ENCODE measurements around the gene RFX4.

Gene RFX4

GRCh38 chr12:106760184-106760531 is 177.4 kb downstream of the RFX4 start:
- no peaks in the 10 kb centered on the region for H3K36me3 ChIP-seq (ENCODE audit: control insufficient read depth, low read depth, low read length)
- no peaks in the 10 kb centered on the region for H3K27me3 ChIP-seq (ENCODE audit: control insufficient read depth, insufficient read depth, low read length)
- no peak overlapping the region for H3K9ac ChIP-seq (ENCODE audit: low read length)
- peaks cover 31% of the 10 kb centered on the region for H3K4me1 ChIP-seq (ENCODE audit: control insufficient read depth, low read depth, low read length)
- peak overlapping the region; percentile 7 for H3K27ac ChIP-seq (ENCODE audit: low read length)
- no peak overlapping the region for H3K4me3 ChIP-seq (ENCODE audit: low read length)
- no peaks in the 10 kb centered on the region for H3K9me3 ChIP-seq (ENCODE audit: control insufficient read depth, low read depth, low read length)

GRCh38 chr12:106764220-106764619 is 181.4 kb downstream of the RFX4 start:
- Histone ChIP-seq H3K27me3 (ENCODE audit: control insufficient read depth, insufficient read depth, low read length) (no peaks in the 10 kb centered on the region), H3K36me3 (ENCODE audit: control insufficient read depth, low read depth, low read length) (no peaks in the 10 kb centered on the region), H3K9me3 (ENCODE audit: control insufficient read depth, low read depth, low read length) (no peaks in the 10 kb centered on the region), H3K4me1 (ENCODE audit: control insufficient read depth, low read depth, low read length) (peaks cover 62% of the 10 kb centered on the region), H3K4me3 (ENCODE audit: low read length) (no peak overlapping the region), H3K9ac (ENCODE audit: low read length) (no peak overlapping the region), H3K27ac (ENCODE audit: low read length) (no peak overlapping the region)

GRCh38 chr12:106764738-106765137 is 181.9 kb downstream of the RFX4 start:
- Histone ChIP-seq H3K27ac (ENCODE audit: low read length) (no peak overlapping the region), H3K27me3 (ENCODE audit: control insufficient read depth, insufficient read depth, low read length) (no peaks in the 10 kb centered on the region), H3K4me1 (ENCODE audit: control insufficient read depth, low read depth, low read length) (peaks cover 62% of the 10 kb centered on the region), H3K9ac (ENCODE audit: low read length) (no peak overlapping the region), H3K4me3 (ENCODE audit: low read length) (no peak overlapping the region), H3K36me3 (ENCODE audit: control insufficient read depth, low read depth, low read length) (no peaks in the 10 kb centered on the region), H3K9me3 (ENCODE audit: control insufficient read depth, low read depth, low read length) (no peaks in the 10 kb centered on the region)

- Histone ChIP-seq H3K9me3 (ENCODE audit: control insufficient read depth, low read depth, low read length) (no peaks in the 10 kb centered on the region), H3K4me3 (ENCODE audit: low read length) (no peak overlapping the region), H3K36me3 (ENCODE audit: control insufficient read depth, low read depth, low read length) (no peaks in the 10 kb centered on the region), H3K9ac (ENCODE audit: low read length) (no peak overlapping the region), H3K27me3 (ENCODE audit: control insufficient read depth, insufficient read depth, low read length) (no peaks in the 10 kb centered on the region), H3K4me1 (ENCODE audit: control insufficient read depth, low read depth, low read length) (peaks cover 62% of the 10 kb centered on the region), H3K27ac (ENCODE audit: low read length) (no peak overlapping the region)
These were observed 183.6 kb downstream of the RFX4 start for GRCh38 chr12:106766393-106766826.

GRCh38 chr12:106767206-106767605 is 184.4 kb downstream of the RFX4 start:
- H3K4me3 ChIP-seq (ENCODE audit: low read length), result peak overlapping the region; percentile 40
- peak overlapping the region; percentile 21 for H3K9ac ChIP-seq (ENCODE audit: low read length)
- no peaks in the 10 kb centered on the region for H3K9me3 ChIP-seq (ENCODE audit: control insufficient read depth, low read depth, low read length)
- H3K27ac ChIP-seq (ENCODE audit: low read length), result peak overlapping the region; percentile 72
- peaks cover 69% of the 10 kb centered on the region for H3K4me1 ChIP-seq (ENCODE audit: control insufficient read depth, low read depth, low read length)
- H3K36me3 ChIP-seq (ENCODE audit: control insufficient read depth, low read depth, low read length), result no peaks in the 10 kb centered on the region
- no peaks in the 10 kb centered on the region for H3K27me3 ChIP-seq (ENCODE audit: control insufficient read depth, insufficient read depth, low read length)

- Histone ChIP-seq H3K4me3 (ENCODE audit: low read length) (peak overlapping the region; percentile 40), H3K4me1 (ENCODE audit: control insufficient read depth, low read depth, low read length) (peaks cover 69% of the 10 kb centered on the region), H3K9ac (ENCODE audit: low read length) (peak overlapping the region; percentile 21), H3K9me3 (ENCODE audit: control insufficient read depth, low read depth, low read length) (no peaks in the 10 kb centered on the region), H3K27me3 (ENCODE audit: control insufficient read depth, insufficient read depth, low read length) (no peaks in the 10 kb centered on the region), H3K36me3 (ENCODE audit: control insufficient read depth, low read depth, low read length) (no peaks in the 10 kb centered on the region), H3K27ac (ENCODE audit: low read length) (peak overlapping the region; percentile 73)
These were observed 185.4 kb downstream of the RFX4 start for GRCh38 chr12:106767954-106768822.

- Histone ChIP-seq H3K27me3 (ENCODE audit: control insufficient read depth, insufficient read depth, low read length) (no peaks in the 10 kb centered on the region), H3K36me3 (ENCODE audit: control insufficient read depth, low read depth, low read length) (no peaks in the 10 kb centered on the region), H3K9me3 (ENCODE audit: control insufficient read depth, low read depth, low read length) (no peaks in the 10 kb centered on the region), H3K9ac (ENCODE audit: low read length) (peak overlapping the region; percentile 21), H3K27ac (ENCODE audit: low read length) (peak overlapping the region; percentile 73), H3K4me1 (ENCODE audit: control insufficient read depth, low read depth, low read length) (peaks cover 69% of the 10 kb centered on the region), H3K4me3 (ENCODE audit: low read length) (peak overlapping the region; percentile 40)
These were observed 186.3 kb downstream of the RFX4 start for GRCh38 chr12:106769078-106769477.

- Histone ChIP-seq H3K27me3 (ENCODE audit: control insufficient read depth, insufficient read depth, low read length) (no peaks in the 10 kb centered on the region), H3K4me1 (ENCODE audit: control insufficient read depth, low read depth, low read length) (peaks cover 64% of the 10 kb centered on the region), H3K4me3 (ENCODE audit: low read length) (peak overlapping the region; percentile 40)
These were observed 186.7 kb downstream of the RFX4 start for GRCh38 chr12:106769546-106769945.

GRCh38 chr12:106771425-106771824 is 188.6 kb downstream of the RFX4 start:
- Histone ChIP-seq H3K27me3 (ENCODE audit: control insufficient read depth, insufficient read depth, low read length) (no peaks in the 10 kb centered on the region), H3K36me3 (ENCODE audit: control insufficient read depth, low read depth, low read length) (no peaks in the 10 kb centered on the region), H3K4me1 (ENCODE audit: control insufficient read depth, low read depth, low read length) (peaks cover 64% of the 10 kb centered on the region), H3K9ac (ENCODE audit: low read length) (no peak overlapping the region), H3K27ac (ENCODE audit: low read length) (no peak overlapping the region), H3K9me3 (ENCODE audit: control insufficient read depth, low read depth, low read length) (no peaks in the 10 kb centered on the region), H3K4me3 (ENCODE audit: low read length) (no peak overlapping the region)

More at GRCh38 chr12:106769546-106769945, 186.7 kb downstream of the RFX4 start:
- Histone ChIP-seq H3K27ac (ENCODE audit: low read length) (peak overlapping the region; percentile 73), H3K36me3 (ENCODE audit: control insufficient read depth, low read depth, low read length) (no peaks in the 10 kb centered on the region), H3K9ac (ENCODE audit: low read length) (peak overlapping the region; percentile 21), H3K9me3 (ENCODE audit: control insufficient read depth, low read depth, low read length) (no peaks in the 10 kb centered on the region)

GRCh38 chr12:106773286-106774004 is 190.6 kb downstream of the RFX4 start:
- no peaks in the 10 kb centered on the region for H3K36me3 ChIP-seq (ENCODE audit: control insufficient read depth, low read depth, low read length)
- H3K27ac ChIP-seq (ENCODE audit: low read length), result peak overlapping the region; percentile 65
- no peaks in the 10 kb centered on the region for H3K27me3 ChIP-seq (ENCODE audit: control insufficient read depth, insufficient read depth, low read length)
- H3K9ac ChIP-seq (ENCODE audit: low read length), result peak overlapping the region; percentile 71
- peaks cover 44% of the 10 kb centered on the region for H3K4me1 ChIP-seq (ENCODE audit: control insufficient read depth, low read depth, low read length)
- peak overlapping the region; percentile 75 for H3K4me3 ChIP-seq (ENCODE audit: low read length)
- no peaks in the 10 kb centered on the region for H3K9me3 ChIP-seq (ENCODE audit: control insufficient read depth, low read depth, low read length)

- Histone ChIP-seq H3K36me3 (ENCODE audit: control insufficient read depth, low read depth, low read length) (no peaks in the 10 kb centered on the region), H3K4me1 (ENCODE audit: control insufficient read depth, low read depth, low read length) (peaks cover 39% of the 10 kb centered on the region), H3K9me3 (ENCODE audit: control insufficient read depth, low read depth, low read length) (no peaks in the 10 kb centered on the region), H3K27me3 (ENCODE audit: control insufficient read depth, insufficient read depth, low read length) (no peaks in the 10 kb centered on the region), H3K27ac (ENCODE audit: low read length) (peak within 1 kb of the TSS; percentile 89), H3K4me3 (ENCODE audit: low read length) (peak within 1 kb of the TSS; percentile 75), H3K9ac (ENCODE audit: low read length) (peak within 1 kb of the TSS; percentile 81)
These were observed 191.4 kb downstream of the RFX4 start, which contains the start of gene RIC8B for GRCh38 chr12:106774005-106774807. Gene RIC8B, plus strand, starts transcription at chr12:106774682. Its CDS starts 64 bp downstream, at chr12:106774746.
